ENCODE data around the gene TMEM190.
"Not testable (repeated sequence)": the region's sequence is repeated elsewhere in the genome, so short reads cannot be mapped to it uniquely, and the experiment has no call there.

The TMEM190 gene

GRCh38 chr19:55419103-55419502 is 42.5 kb downstream of the TMEM190 start:
- no peak overlapping the region for H3K27ac ChIP-seq
- TF ChIP-seq CTCF (conservative IDR thresholded peaks at IDR 0.05) (no peak), ZFX (IDR thresholded peaks at IDR 0.05) (no peak)

GRCh38 chr19:55419624-55420236 is 43.1 kb downstream of the TMEM190 start:
- TF ChIP-seq ZFX (IDR thresholded peaks at IDR 0.05) (no peak), CTCF (conservative IDR thresholded peaks at IDR 0.05) (no peak)
- no peak overlapping the region for H3K27ac ChIP-seq

- not testable (repeated sequence) for H3K27ac ChIP-seq
Measured at GRCh38 chr19:55421281-55421680, 44.7 kb downstream of the TMEM190 start.

- TF ChIP-seq CTCF (conservative IDR thresholded peaks at IDR 0.05) = no peak
- TF ChIP-seq ZFX (IDR thresholded peaks at IDR 0.05) = no peak
- H3K27ac ChIP-seq = no peak overlapping the region
Measured at GRCh38 chr19:55423225-55424005, 46.8 kb downstream of the TMEM190 start.

GRCh38 chr19:55424518-55424917 is 47.9 kb downstream of the TMEM190 start:
- TF ChIP-seq ZFX (IDR thresholded peaks at IDR 0.05) = no peak
- TF ChIP-seq CTCF (conservative IDR thresholded peaks at IDR 0.05) = no peak

GRCh38 chr19:55426042-55426441 is 49.4 kb downstream of the TMEM190 start:
- H3K27ac ChIP-seq = no peak overlapping the region
- TF ChIP-seq ZFX (IDR thresholded peaks at IDR 0.05) = no peak
- no peak for TF ChIP-seq CTCF (conservative IDR thresholded peaks at IDR 0.05)

More at GRCh38 chr19:55424518-55424917, 47.9 kb downstream of the TMEM190 start:
- no peak overlapping the region for H3K27ac ChIP-seq

Data from C4-2B (cell line).